CD4-positive, CD25-positive, alpha-beta regulatory T cell (primary cell): ENCODE data around the gene XRRA1. TPM values are rescaled to one million over a fixed set of nuclear protein-coding genes. Genes with fewer than 3 reads are reported as not detected.

Experiments
- ATAC-seq, 2 donors: fragments of 150-1000 bp; cut with Tn5 transposase; one replicate each; pipeline ENCODE4 v1.10.0; 2021; ENCODE audit warnings: low read depth in 2 of 2, moderate number of reproducible peaks in 2 of 2, moderate library complexity in 1 of 2
- DNase-seq, 3 donors: peaks; one replicate each; pipeline versions ENCODE4 v3.0.0 to v3.0.0-alpha.2; 2012 to 2022; ENCODE audit warnings: mixed read lengths in 1 of 3
- H3K27ac ChIP-seq: one replicate; pipeline ENCODE4 v1.7.0; 2013; ENCODE audit warnings: mild to moderate bottlenecking, low read length; ENCODE audit not compliant: insufficient read depth, poor library complexity, severe bottlenecking
- H3K27me3 ChIP-seq: one replicate; pipeline ENCODE4 v1.7.0; 2013; ENCODE audit warnings: low read length; ENCODE audit not compliant: control insufficient read depth, insufficient read depth
- H3K36me3 ChIP-seq: one replicate; pipeline ENCODE4 v1.7.0; 2013; ENCODE audit warnings: mild to moderate bottlenecking, low read length, moderate library complexity; ENCODE audit not compliant: control insufficient read depth, insufficient read depth
- H3K4me1 ChIP-seq: 2 replicates; pipeline ENCODE4 v1.7.0; 2013; ENCODE audit warnings: mild to moderate bottlenecking, low read length; ENCODE audit not compliant: insufficient read depth, control insufficient read depth, poor library complexity, severe bottlenecking
- H3K4me3 ChIP-seq: one replicate; pipeline ENCODE4 v1.7.0; 2013; ENCODE audit warnings: low read depth, mild to moderate bottlenecking, low read length, moderate library complexity
- H3K9me3 ChIP-seq, 2 experiments: 1 replicate in 1 of 2; 2 replicates in 1 of 2; pipeline ENCODE4 v1.7.0; 2013; ENCODE audit warnings: low read length in 2 of 2, mild to moderate bottlenecking in 1 of 2, moderate library complexity in 1 of 2; ENCODE audit not compliant: control insufficient read depth in 2 of 2
- H3K27ac Mint-ChIP-seq, 3 donors: one replicate each; pipeline ENCODE4 v1.8.0; 2020 to 2022; ENCODE audit warnings: mild to moderate bottlenecking in 3 of 3, mixed read lengths in 3 of 3, moderate library complexity in 2 of 3
- H3K27me3 Mint-ChIP-seq: one replicate; pipeline ENCODE4 v1.8.0; 2022; ENCODE audit warnings: mild to moderate bottlenecking, mixed read lengths
- H3K36me3 Mint-ChIP-seq: one replicate; pipeline ENCODE4 v1.8.0; 2020; ENCODE audit warnings: mixed read lengths
- H3K4me1 Mint-ChIP-seq, 4 donors: one replicate each; pipeline ENCODE4 v1.8.0; 2020 to 2022; ENCODE audit warnings: mixed read lengths in 4 of 4, mild to moderate bottlenecking in 1 of 4
- H3K4me3 Mint-ChIP-seq, 4 donors: one replicate each; pipeline ENCODE4 v1.8.0; 2020 to 2022; ENCODE audit warnings: mild to moderate bottlenecking in 4 of 4, mixed read lengths in 4 of 4, moderate library complexity in 3 of 4
- H3K9me3 Mint-ChIP-seq, 7 donors: one replicate each; pipeline ENCODE4 v1.8.0; 2020 to 2022; ENCODE audit warnings: mixed read lengths in 7 of 7, mild to moderate bottlenecking in 3 of 7, moderate library complexity in 2 of 7
- polyA plus RNA-seq, 4 donors: library from polyadenylated mRNA; unstranded; fragments of 300-500 nt; fragmentation: Illumina TruSeq; gene quantifications; one replicate each; pipeline ENCODE4 v1.2.3, GENCODE V29; 2021
- total RNA-seq: library from RNA; stranded (reverse); gene quantifications from one replicate; pipeline ENCODE4 v1.2.3, GENCODE V29; 2022

XRRA1 gene
- total and polyA plus RNA-seq, 5 donors from 2014 or later = 5.4 to 33.4 (median 8.2) TPM

GRCh38 chr11:74860743-74861142 is 88.1 kb downstream of the XRRA1 start:
- no peak overlapping the region for H3K27ac Mint-ChIP-seq
- DNase-seq (no peak), ATAC-seq (no peak)
- H3K9me3 ChIP-seq = peaks cover 14 to 30% of the 10 kb centered on the region in 2 experiments
- H3K4me3 Mint-ChIP-seq = no peak overlapping the region
- no peak overlapping the region for H3K27ac ChIP-seq
- no peaks in the 10 kb centered on the region for H3K27me3 ChIP-seq
- no peaks in the 10 kb centered on the region for H3K4me1 ChIP-seq
- H3K36me3 ChIP-seq = peaks cover 72% of the 10 kb centered on the region
- no peaks in the 10 kb centered on the region for H3K27me3 Mint-ChIP-seq
- no peaks in the 10 kb centered on the region for H3K4me1 Mint-ChIP-seq
- peaks cover 0 to 38% (median 7%) of the 10 kb centered on the region in 7 donors for H3K9me3 Mint-ChIP-seq
- peaks cover 76% of the 10 kb centered on the region for H3K36me3 Mint-ChIP-seq
- no peak overlapping the region for H3K4me3 ChIP-seq

- Histone ChIP-seq H3K36me3 (peaks cover 34% of the 10 kb centered on the region), H3K27me3 (no peaks in the 10 kb centered on the region), H3K4me3 (no peak overlapping the region), H3K27ac (no peak overlapping the region), H3K4me1 (no peaks in the 10 kb centered on the region), H3K9me3 (no peaks in the 10 kb centered on the region)
- DNase-seq (no peak), ATAC-seq (no peak)
- Mint-ChIP-seq H3K4me3 (no peak overlapping the region), H3K9me3 (no peaks in the 10 kb centered on the region), H3K27ac (no peak overlapping the region), H3K27me3 (no peaks in the 10 kb centered on the region), H3K4me1 (peaks cover 0 to 5% (median under 1%) of the 10 kb centered on the region in 4 donors), H3K36me3 (peaks cover 57% of the 10 kb centered on the region)
These were observed 95.7 kb downstream of the XRRA1 start for GRCh38 chr11:74853223-74853622.

- peaks cover 9 to 25% (median 18%) of the 10 kb centered on the region in 4 donors for H3K4me1 Mint-ChIP-seq
- H3K27ac ChIP-seq = no peak overlapping the region
- DNase-seq = no peak
- no peak overlapping the region for H3K4me3 Mint-ChIP-seq
- no peaks in the 10 kb centered on the region for H3K9me3 ChIP-seq
- H3K27ac Mint-ChIP-seq = peak overlapping the region in 1 of 3 donors; percentile 56
- no peaks in the 10 kb centered on the region for H3K27me3 Mint-ChIP-seq
- no peaks in the 10 kb centered on the region for H3K9me3 Mint-ChIP-seq
- H3K4me1 ChIP-seq = peaks cover 11% of the 10 kb centered on the region
- no peak for ATAC-seq
- no peak overlapping the region for H3K4me3 ChIP-seq
- peaks cover 16% of the 10 kb centered on the region for H3K36me3 ChIP-seq
- H3K27me3 ChIP-seq = no peaks in the 10 kb centered on the region
- peaks cover 54% of the 10 kb centered on the region for H3K36me3 Mint-ChIP-seq
These were observed 99.1 kb downstream of the XRRA1 start for GRCh38 chr11:74849525-74850391.

- H3K27me3 Mint-ChIP-seq = no peaks in the 10 kb centered on the region
- H3K9me3 Mint-ChIP-seq = no peaks in the 10 kb centered on the region
- no peak overlapping the region for H3K4me3 Mint-ChIP-seq
- ATAC-seq (no peak), DNase-seq (no peak)
- Histone ChIP-seq H3K27ac (no peak overlapping the region), H3K36me3 (peaks cover 30% of the 10 kb centered on the region), H3K27me3 (no peaks in the 10 kb centered on the region), H3K9me3 (no peaks in the 10 kb centered on the region), H3K4me3 (no peak overlapping the region), H3K4me1 (peaks cover 11% of the 10 kb centered on the region)
- peaks cover 49% of the 10 kb centered on the region for H3K36me3 Mint-ChIP-seq
- H3K4me1 Mint-ChIP-seq = peaks cover 9 to 25% (median 18%) of the 10 kb centered on the region in 4 donors
- H3K27ac Mint-ChIP-seq = peak overlapping the region in 1 of 3 donors; percentile 0
These were observed 101.0 kb downstream of the XRRA1 start for GRCh38 chr11:74847895-74848294.

GRCh38 chr11:74847395-74847794 is 101.5 kb downstream of the XRRA1 start:
- Mint-ChIP-seq H3K9me3 (no peaks in the 10 kb centered on the region), H3K36me3 (peaks cover 49% of the 10 kb centered on the region), H3K27me3 (no peaks in the 10 kb centered on the region), H3K4me1 (peaks cover 9 to 25% (median 18%) of the 10 kb centered on the region in 4 donors), H3K27ac (peak overlapping the region in 2 of 3 donors; percentile 0 to 7), H3K4me3 (no peak overlapping the region)
- H3K27ac ChIP-seq = no peak overlapping the region
- DNase-seq (no peak), ATAC-seq (no peak)
- H3K4me3 ChIP-seq = no peak overlapping the region
- H3K36me3 ChIP-seq = peaks cover 34% of the 10 kb centered on the region
- no peaks in the 10 kb centered on the region for H3K9me3 ChIP-seq
- peaks cover 11% of the 10 kb centered on the region for H3K4me1 ChIP-seq
- no peaks in the 10 kb centered on the region for H3K27me3 ChIP-seq

- Mint-ChIP-seq H3K27ac (peak overlapping the region in 1 of 3 donors; percentile 0), H3K27me3 (no peaks in the 10 kb centered on the region), H3K4me1 (peaks cover 9 to 25% (median 18%) of the 10 kb centered on the region in 4 donors), H3K9me3 (no peaks in the 10 kb centered on the region), H3K36me3 (peaks cover 48% of the 10 kb centered on the region), H3K4me3 (no peak overlapping the region)
- peaks cover 11% of the 10 kb centered on the region for H3K4me1 ChIP-seq
- peaks cover 36% of the 10 kb centered on the region for H3K36me3 ChIP-seq
- H3K27ac ChIP-seq = no peak overlapping the region
- no peaks in the 10 kb centered on the region for H3K27me3 ChIP-seq
- ATAC-seq (no peak), DNase-seq (no peak)
- no peak overlapping the region for H3K4me3 ChIP-seq
- no peaks in the 10 kb centered on the region for H3K9me3 ChIP-seq
These were observed 102.1 kb downstream of the XRRA1 start for GRCh38 chr11:74846770-74847169.

- DNase-seq (no peak), ATAC-seq (no peak)
- no peaks in the 10 kb centered on the region for H3K27me3 ChIP-seq
- no peak overlapping the region for H3K27ac ChIP-seq
- H3K9me3 ChIP-seq = no peaks in the 10 kb centered on the region
- H3K27me3 Mint-ChIP-seq = no peaks in the 10 kb centered on the region
- H3K4me3 Mint-ChIP-seq = no peak overlapping the region
- H3K9me3 Mint-ChIP-seq = no peaks in the 10 kb centered on the region
- H3K4me1 Mint-ChIP-seq = peaks cover 9 to 25% (median 18%) of the 10 kb centered on the region in 4 donors
- peak overlapping the region in 1 of 3 donors; percentile 0 for H3K27ac Mint-ChIP-seq
- peaks cover 49% of the 10 kb centered on the region for H3K36me3 Mint-ChIP-seq
- H3K4me1 ChIP-seq = peaks cover 11% of the 10 kb centered on the region
- peaks cover 34% of the 10 kb centered on the region for H3K36me3 ChIP-seq
- H3K4me3 ChIP-seq = no peak overlapping the region
These were observed 102.8 kb downstream of the XRRA1 start for GRCh38 chr11:74845978-74846517.
